ENCODE results near the gene EOGT. TPM values are rescaled to one million over a fixed set of nuclear protein-coding genes. Genes with fewer than 3 reads are reported as not detected.
A peak's percentile ranks its signal among the peaks of the same experiment; 100 is the strongest.

EOGT gene
- total RNA-seq, 4 donors from 2014 or later: 75.0 to 135 (median 94.3) TPM

- WGBS, 2 donors (ENCODE audit: low coverage in 1 of 2): 76 to 86% methylated on average over 5 of the region's 5 CpGs
- TF ChIP-seq POLR2A (IDR thresholded peaks at IDR 0.05) (no peak), EP300 (IDR thresholded peaks at IDR 0.05) (no peak), CTCF (IDR thresholded peaks at IDR 0.05) (no peak), POLR2AphosphoS5 (IDR thresholded peaks at IDR 0.05) (no peak)
- Histone ChIP-seq H3K4me1 (peaks cover 4 to 45% (median 15%) of the 10 kb centered on the region in 3 donors), H3K27ac (no peak overlapping the region), H3K27me3 (no peaks in the 10 kb centered on the region), H3K36me3 (peaks cover 9 to 83% of the 10 kb centered on the region in 2 donors), H3K4me3 (no peak overlapping the region), H3K9me3 (no peaks in the 10 kb centered on the region)
- ATAC-seq: no peak
Measured at GRCh38 chr3:69005791-69006482, 7.5 kb downstream of the EOGT start.

- peaks cover 9 to 89% of the 10 kb centered on the region in 2 donors for H3K36me3 ChIP-seq
- H3K9me3 ChIP-seq: no peaks in the 10 kb centered on the region
- WGBS, 2 donors (ENCODE audit: low coverage in 1 of 2): 63 to 94% methylated on average over 5 to 6 of the region's 6 CpGs
- no peak for ATAC-seq
- peak overlapping the region in 1 of 4 donors; percentile 13 for H3K27ac ChIP-seq
- TF ChIP-seq CTCF (IDR thresholded peaks at IDR 0.05): no peak
- no peak for TF ChIP-seq POLR2AphosphoS5 (IDR thresholded peaks at IDR 0.05)
- H3K27me3 ChIP-seq: no peaks in the 10 kb centered on the region
- H3K4me1 ChIP-seq: peaks cover 0 to 37% (median 8%) of the 10 kb centered on the region in 3 donors
- H3K4me3 ChIP-seq: no peak overlapping the region
Measured at GRCh38 chr3:69005071-69005790, 8.3 kb downstream of the EOGT start.

- H3K4me3 ChIP-seq: no peak overlapping the region
- no peaks in the 10 kb centered on the region for H3K27me3 ChIP-seq
- peaks cover 9 to 99% of the 10 kb centered on the region in 2 donors for H3K36me3 ChIP-seq
- peak overlapping the region in 1 of 4 donors; percentile 13 for H3K27ac ChIP-seq
- no peak for ATAC-seq
- peaks cover 0 to 36% (median 4%) of the 10 kb centered on the region in 3 donors for H3K4me1 ChIP-seq
- no peaks in the 10 kb centered on the region for H3K9me3 ChIP-seq
- 82 to 85% methylated on average over 9 of the region's 9 CpGs for WGBS, 2 donors (ENCODE audit: low coverage in 1 of 2)
- TF ChIP-seq POLR2A (IDR thresholded peaks at IDR 0.05): no peak
- TF ChIP-seq EP300 (IDR thresholded peaks at IDR 0.05): no peak
- no peak for TF ChIP-seq POLR2AphosphoS5 (IDR thresholded peaks at IDR 0.05)
- TF ChIP-seq CTCF (IDR thresholded peaks at IDR 0.05): no peak
Measured at GRCh38 chr3:69004138-69004537, 9.3 kb downstream of the EOGT start.

GRCh38 chr3:68999605-69000004, 13.9 kb downstream of the EOGT start:
- Histone ChIP-seq H3K27ac (peak overlapping the region in 1 of 4 donors; percentile 6), H3K27me3 (no peaks in the 10 kb centered on the region), H3K4me3 (no peak overlapping the region), H3K36me3 (peaks cover 9 to 96% of the 10 kb centered on the region in 2 donors), H3K9me3 (no peaks in the 10 kb centered on the region), H3K4me1 (peaks cover 0 to 18% (median 0%) of the 10 kb centered on the region in 3 donors)
- ATAC-seq: no peak
- TF ChIP-seq POLR2AphosphoS5 (IDR thresholded peaks at IDR 0.05) (no peak), EP300 (IDR thresholded peaks at IDR 0.05) (no peak), CTCF (IDR thresholded peaks at IDR 0.05) (no peak), POLR2A (IDR thresholded peaks at IDR 0.05) (no peak)
- 27 to 57% methylated on average over 1 of the region's 1 CpG for WGBS, 2 donors (ENCODE audit: low coverage in 1 of 2)

GRCh38 chr3:68999158-68999557, 14.3 kb downstream of the EOGT start:
- Histone ChIP-seq H3K27ac (no peak overlapping the region), H3K27me3 (no peaks in the 10 kb centered on the region), H3K4me1 (peaks cover 0 to 18% (median 0%) of the 10 kb centered on the region in 3 donors), H3K36me3 (peaks cover 9 to 96% of the 10 kb centered on the region in 2 donors), H3K4me3 (no peak overlapping the region), H3K9me3 (no peaks in the 10 kb centered on the region)
- ATAC-seq: no peak
- no peak for TF ChIP-seq POLR2AphosphoS5 (IDR thresholded peaks at IDR 0.05)
- TF ChIP-seq CTCF (IDR thresholded peaks at IDR 0.05): no peak
- no peak for TF ChIP-seq EP300 (IDR thresholded peaks at IDR 0.05)
- TF ChIP-seq POLR2A (IDR thresholded peaks at IDR 0.05): no peak
